ENCODE results near the gene RESP18.

DNA sequence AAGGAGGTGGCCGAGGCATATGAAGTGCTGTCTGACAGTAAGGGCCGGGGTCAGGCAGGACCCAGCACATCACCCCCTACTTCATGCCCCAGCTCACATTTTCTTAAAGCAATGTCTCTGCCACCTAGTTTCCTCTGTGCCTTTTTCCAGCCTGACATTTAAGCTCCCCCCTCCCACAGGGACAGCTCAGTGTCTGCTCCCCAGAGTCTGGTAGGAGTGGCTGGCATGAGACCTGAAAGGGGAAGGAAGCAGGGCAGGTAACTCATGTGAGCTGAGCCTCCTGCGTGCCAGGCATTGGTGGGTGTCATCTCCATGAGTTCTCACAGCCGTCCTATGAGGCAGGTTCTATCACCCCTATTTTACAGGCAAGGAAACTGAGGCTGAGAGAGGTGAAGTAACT lies 51.9 kb downstream of the RESP18 start:
- TF ChIP-seq POLR2AphosphoS5 (IDR thresholded peaks at IDR 0.05; ENCODE audit: low read depth, low read length) = no peak
- TF ChIP-seq SIN3A (IDR thresholded peaks at IDR 0.05; ENCODE audit: borderline replicate concordance, insufficient read depth, low read length) = no peak
- TF ChIP-seq, protein P1, sequence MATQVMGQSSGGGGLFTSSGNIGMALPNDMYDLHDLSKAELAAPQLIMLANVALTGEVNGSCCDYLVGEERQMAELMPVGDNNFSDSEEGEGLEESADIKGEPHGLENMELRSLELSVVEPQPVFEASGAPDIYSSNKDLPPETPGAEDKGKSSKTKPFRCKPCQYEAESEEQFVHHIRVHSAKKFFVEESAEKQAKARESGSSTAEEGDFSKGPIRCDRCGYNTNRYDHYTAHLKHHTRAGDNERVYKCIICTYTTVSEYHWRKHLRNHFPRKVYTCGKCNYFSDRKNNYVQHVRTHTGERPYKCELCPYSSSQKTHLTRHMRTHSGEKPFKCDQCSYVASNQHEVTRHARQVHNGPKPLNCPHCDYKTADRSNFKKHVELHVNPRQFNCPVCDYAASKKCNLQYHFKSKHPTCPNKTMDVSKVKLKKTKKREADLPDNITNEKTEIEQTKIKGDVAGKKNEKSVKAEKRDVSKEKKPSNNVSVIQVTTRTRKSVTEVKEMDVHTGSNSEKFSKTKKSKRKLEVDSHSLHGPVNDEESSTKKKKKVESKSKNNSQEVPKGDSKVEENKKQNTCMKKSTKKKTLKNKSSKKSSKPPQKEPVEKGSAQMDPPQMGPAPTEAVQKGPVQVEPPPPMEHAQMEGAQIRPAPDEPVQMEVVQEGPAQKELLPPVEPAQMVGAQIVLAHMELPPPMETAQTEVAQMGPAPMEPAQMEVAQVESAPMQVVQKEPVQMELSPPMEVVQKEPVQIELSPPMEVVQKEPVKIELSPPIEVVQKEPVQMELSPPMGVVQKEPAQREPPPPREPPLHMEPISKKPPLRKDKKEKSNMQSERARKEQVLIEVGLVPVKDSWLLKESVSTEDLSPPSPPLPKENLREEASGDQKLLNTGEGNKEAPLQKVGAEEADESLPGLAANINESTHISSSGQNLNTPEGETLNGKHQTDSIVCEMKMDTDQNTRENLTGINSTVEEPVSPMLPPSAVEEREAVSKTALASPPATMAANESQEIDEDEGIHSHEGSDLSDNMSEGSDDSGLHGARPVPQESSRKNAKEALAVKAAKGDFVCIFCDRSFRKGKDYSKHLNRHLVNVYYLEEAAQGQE (IDR thresholded peaks at IDR 0.05; ENCODE audit: insufficient read depth in 1 of 2, low read depth in 2 of 2, low read length in 2 of 2) = no peak
- no peak for TF ChIP-seq TAF1 (IDR thresholded peaks at IDR 0.05; ENCODE audit: borderline replicate concordance, insufficient read depth, low read length)
